ENCODE data around the gene FAM120AOS. TPM values are rescaled to one million over a fixed set of nuclear protein-coding genes. Genes with fewer than 3 reads are reported as not detected.
A peak's percentile ranks its signal among the peaks of the same experiment; 100 is the strongest.

FAM120AOS gene
- total RNA-seq, 3 donors from 2014 or later: 60.3 to 70.4 (median 62.9) TPM

GRCh38 chr9:93398471-93398870 lies 54.9 kb downstream of the FAM120AOS start:
- Histone ChIP-seq H3K27me3 (no peaks in the 10 kb centered on the region), H3K4me3 (no peak overlapping the region), H3K36me3 (no peaks in the 10 kb centered on the region), H3K9me3 (no peaks in the 10 kb centered on the region), H3K27ac (peak overlapping the region in 1 of 2 donors; percentile 19), H3K4me1 (no peaks in the 10 kb centered on the region)
- TF ChIP-seq CTCF (IDR thresholded peaks at IDR 0.05) (no peak), POLR2A (IDR thresholded peaks at IDR 0.05) (no peak), POLR2AphosphoS5 (IDR thresholded peaks at IDR 0.05) (no peak)
- intact Hi-C loops (cut with DNase I; ENCODE audit: low total_unique reads): no loop called here
- no peak for DNase-seq (ENCODE audit: low spot score in 2 of 2)

GRCh38 chr9:93397661-93398373 lies 55.6 kb downstream of the FAM120AOS start:
- no peaks in the 10 kb centered on the region for H3K36me3 ChIP-seq
- TF ChIP-seq POLR2AphosphoS5 (IDR thresholded peaks at IDR 0.05) (no peak), CTCF (IDR thresholded peaks at IDR 0.05) (no peak), POLR2A (IDR thresholded peaks at IDR 0.05) (no peak)
- no peak for DNase-seq (ENCODE audit: low spot score in 2 of 2)
- no peaks in the 10 kb centered on the region for H3K4me1 ChIP-seq
- H3K27ac ChIP-seq: peak overlapping the region in 1 of 2 donors; percentile 48
- H3K4me3 ChIP-seq: no peak overlapping the region
- no peaks in the 10 kb centered on the region for H3K9me3 ChIP-seq
- intact Hi-C loops (cut with DNase I; ENCODE audit: low total_unique reads): no loop called here
- no peaks in the 10 kb centered on the region for H3K27me3 ChIP-seq

Other genes with a start within 250 kb of the FAM120AOS start
- gene FAM120A, start 1.9 kb downstream of the FAM120AOS start, total RNA-seq: 100 to 1,000 TPM in 1 of 3 donors, 10 to 100 TPM in 2; 71.0 to 103 (median 89.6) TPM
- gene PHF2, start 123.0 kb upstream of the FAM120AOS start, total RNA-seq: 10 to 100 TPM; 24.8 to 26.9 (median 25.9) TPM

All from breast epithelium (tissue), 4 donors.